ENCODE measurements around the gene TBK1.
"Not testable (repeated sequence)": the region's sequence is repeated elsewhere in the genome, so short reads cannot be mapped to it uniquely, and the experiment has no call there.

The TBK1 gene

DNA sequence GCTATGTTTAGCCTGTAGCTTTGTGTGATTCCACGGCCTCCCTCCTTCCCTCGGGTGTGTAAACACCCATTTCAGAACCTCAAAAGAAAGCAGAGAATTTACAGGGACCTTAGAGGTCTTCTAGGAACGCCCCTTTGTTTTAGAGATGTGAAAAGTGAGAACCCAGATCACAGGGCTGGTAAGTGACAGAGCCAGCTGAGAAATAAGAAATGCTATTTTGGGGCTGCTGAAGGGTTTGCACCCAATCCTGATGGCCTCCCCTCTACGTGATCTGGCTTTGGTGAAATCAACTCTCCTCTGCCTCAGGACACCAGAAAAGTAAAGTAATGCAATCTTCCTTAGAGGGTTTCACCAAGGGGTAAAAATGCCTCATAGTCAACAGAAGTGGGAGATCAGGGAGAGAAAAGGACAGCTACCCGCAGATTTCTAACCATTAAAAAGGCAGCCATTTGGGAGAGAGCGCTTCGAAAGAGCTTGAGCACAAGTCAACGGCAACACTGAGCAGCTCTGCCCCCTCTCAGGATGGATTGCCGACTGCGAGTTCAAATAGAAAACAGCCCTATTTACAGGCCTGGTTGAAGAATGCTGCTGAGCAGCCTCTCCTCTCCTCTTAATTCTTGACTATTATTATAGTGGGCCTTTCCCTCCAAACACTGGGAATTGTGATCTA is 79.9 kb downstream of the TBK1 start:
- DNase-seq (ENCODE audit: insufficient read length, low spot score) (no peak), FAIRE-seq (no peak)
- TF ChIP-seq PAX5 (IDR thresholded peaks at IDR 0.05; ENCODE audit: insufficient read depth, low read length, severe bottlenecking) (no peak), POU2F2 (IDR thresholded peaks at IDR 0.05; ENCODE audit: low read depth, low read length) (no peak), POLR2A (IDR thresholded peaks at IDR 0.05; ENCODE audit: low read depth, low read length) (no peak), SPI1 (IDR thresholded peaks at IDR 0.05; ENCODE audit: low read depth, low read length) (no peak), TAF1 (IDR thresholded peaks at IDR 0.05; ENCODE audit: low read depth, low read length) (no peak), POLR2AphosphoS5 (IDR thresholded peaks at IDR 0.05; ENCODE audit: low read depth, low read length) (no peak)

DNA sequence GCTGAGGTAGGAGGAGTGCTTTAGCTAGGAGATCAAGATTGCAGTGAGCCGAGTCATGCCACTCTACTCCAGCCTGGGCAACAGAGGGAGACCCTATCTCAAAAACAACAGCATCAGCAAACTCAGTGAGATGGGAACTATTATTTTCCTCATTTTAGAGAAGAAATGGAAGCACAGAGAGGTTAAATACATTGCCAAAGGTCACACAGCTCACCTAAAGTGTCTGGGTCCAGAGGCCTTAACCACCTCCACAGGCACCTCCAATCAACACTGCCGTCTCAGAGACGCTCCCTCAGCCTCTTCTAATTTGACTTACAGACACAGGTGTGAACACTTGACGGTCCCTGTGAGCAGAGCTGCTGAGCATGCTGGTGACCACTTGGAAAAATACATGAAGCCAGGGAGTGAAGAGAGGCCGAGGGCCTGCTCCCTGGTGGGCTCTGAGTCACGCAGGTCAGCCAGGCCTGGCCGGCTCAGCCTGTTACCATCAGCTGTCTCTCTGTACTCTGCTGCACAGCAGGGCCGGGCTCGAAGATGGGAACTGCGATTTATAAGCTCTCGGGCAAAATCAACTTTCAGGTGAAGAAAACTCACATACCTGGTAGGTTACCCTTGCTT is 80.9 kb downstream of the TBK1 start:
- TF ChIP-seq POLR2A (IDR thresholded peaks at IDR 0.05; ENCODE audit: low read depth, low read length) (no peak), TAF1 (IDR thresholded peaks at IDR 0.05; ENCODE audit: low read depth, low read length) (no peak), POU2F2 (IDR thresholded peaks at IDR 0.05; ENCODE audit: low read depth, low read length) (no peak), PAX5 (IDR thresholded peaks at IDR 0.05; ENCODE audit: insufficient read depth, low read length, severe bottlenecking) (no peak), SPI1 (IDR thresholded peaks at IDR 0.05; ENCODE audit: low read depth, low read length) (no peak), POLR2AphosphoS5 (IDR thresholded peaks at IDR 0.05; ENCODE audit: low read depth, low read length) (no peak)
- no peak for DNase-seq (ENCODE audit: insufficient read length, low spot score)
- no peak for FAIRE-seq

DNA sequence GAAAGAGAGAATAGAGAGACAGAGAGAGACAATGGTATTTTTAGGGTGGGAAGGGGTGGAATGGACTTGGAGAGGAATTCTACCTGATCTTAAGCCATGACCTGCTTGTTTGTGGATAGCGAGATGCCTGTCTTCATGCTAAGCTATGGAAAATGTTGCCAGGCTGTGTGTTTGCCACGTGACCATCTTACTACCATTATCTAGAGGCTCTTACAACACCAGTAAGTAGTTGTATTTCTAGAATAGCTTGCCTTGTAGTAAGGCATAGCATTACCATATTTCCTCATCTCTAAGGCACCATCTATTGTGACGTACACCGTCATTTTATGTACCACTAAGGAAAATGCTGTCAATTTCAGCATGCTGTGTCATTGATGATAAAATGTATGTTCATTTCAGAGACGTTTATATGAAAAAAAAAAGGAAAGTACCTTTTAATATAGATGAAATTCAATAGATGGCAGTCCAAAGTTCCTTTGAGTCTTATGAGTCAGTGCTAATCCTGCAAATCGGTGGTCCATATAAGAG is 82.8 kb downstream of the TBK1 start:
- DNase-seq (ENCODE audit: insufficient read length, low spot score) = no peak
- no peak for TF ChIP-seq POU2F2 (IDR thresholded peaks at IDR 0.05; ENCODE audit: low read depth, low read length)
- no peak for FAIRE-seq

DNA sequence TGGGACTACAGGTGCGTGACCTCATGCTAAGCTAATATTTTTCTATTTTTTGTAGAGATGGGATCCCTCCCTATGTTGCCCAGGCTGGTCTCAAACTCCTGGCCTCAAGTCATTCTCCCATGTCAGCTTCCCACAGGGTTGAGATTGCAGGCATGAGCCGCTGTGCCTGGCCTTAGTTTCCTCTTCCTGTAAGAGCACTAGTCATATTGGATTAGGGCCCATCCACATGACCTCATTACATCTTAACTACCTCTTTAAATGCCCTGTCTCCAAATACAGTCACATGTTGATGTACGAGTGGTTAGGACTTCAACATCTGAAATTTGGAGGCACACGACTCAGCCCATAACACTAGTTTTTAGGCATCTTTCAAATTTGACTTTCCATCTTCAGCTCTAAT is 86.2 kb downstream of the TBK1 start:
- FAIRE-seq (no peak), DNase-seq (ENCODE audit: insufficient read length, low spot score) (no peak)
- TF ChIP-seq SPI1 (IDR thresholded peaks at IDR 0.05; ENCODE audit: low read depth, low read length) = no peak
- TF ChIP-seq PAX5 (IDR thresholded peaks at IDR 0.05; ENCODE audit: insufficient read depth, low read length, severe bottlenecking) = no peak
- no peak for TF ChIP-seq TAF1 (IDR thresholded peaks at IDR 0.05; ENCODE audit: low read depth, low read length)
- no peak for TF ChIP-seq POU2F2 (IDR thresholded peaks at IDR 0.05; ENCODE audit: low read depth, low read length)
- TF ChIP-seq POLR2A (IDR thresholded peaks at IDR 0.05; ENCODE audit: low read depth, low read length) = no peak
- no peak for TF ChIP-seq POLR2AphosphoS5 (IDR thresholded peaks at IDR 0.05; ENCODE audit: low read depth, low read length)

- DNase-seq (ENCODE audit: insufficient read length, low spot score); FAIRE-seq: not testable (repeated sequence)
Measured at GRCh38 chr12:64542409-64543047, 90.6 kb downstream of the TBK1 start.

DNA sequence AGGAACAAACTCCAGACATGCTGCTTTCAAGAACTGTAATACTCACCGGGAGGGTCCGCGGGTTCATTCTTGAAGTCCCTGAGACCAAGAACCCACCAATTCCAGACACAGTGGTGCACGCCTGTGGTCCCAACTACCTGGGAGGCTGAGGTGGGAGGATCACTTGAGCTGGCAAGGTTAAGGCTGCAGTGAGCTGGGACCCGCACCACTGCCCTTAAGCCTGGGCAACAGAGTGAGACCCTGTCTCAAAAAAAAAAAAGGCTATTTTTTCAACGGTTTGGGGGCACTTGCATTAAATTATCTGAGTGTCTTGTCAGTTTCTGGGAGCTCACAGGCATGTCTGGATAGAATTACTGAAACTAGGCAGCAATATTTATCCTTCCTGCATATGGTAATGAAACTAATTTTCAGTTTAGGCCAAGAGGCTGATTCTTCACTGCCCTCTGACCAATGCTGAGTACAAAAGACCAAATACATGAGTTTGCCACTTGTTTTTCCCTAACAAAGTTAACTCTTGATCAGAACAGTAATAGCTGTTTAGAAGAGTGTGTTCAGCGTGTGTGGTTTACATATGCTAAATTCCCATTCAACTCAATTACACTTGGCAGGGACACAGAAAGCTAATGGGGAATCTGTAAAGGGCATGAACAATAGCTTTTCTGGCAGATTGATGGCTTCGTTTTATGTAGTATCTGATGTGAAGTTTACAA is 92.6 kb downstream of the TBK1 start:
- no peak for TF ChIP-seq POLR2A (IDR thresholded peaks at IDR 0.05; ENCODE audit: low read depth, low read length)
- no peak for TF ChIP-seq POU2F2 (IDR thresholded peaks at IDR 0.05; ENCODE audit: low read depth, low read length)
- no peak for TF ChIP-seq POLR2AphosphoS5 (IDR thresholded peaks at IDR 0.05; ENCODE audit: low read depth, low read length)
- no peak for TF ChIP-seq SPI1 (IDR thresholded peaks at IDR 0.05; ENCODE audit: low read depth, low read length)
- no peak for TF ChIP-seq TAF1 (IDR thresholded peaks at IDR 0.05; ENCODE audit: low read depth, low read length)
- TF ChIP-seq PAX5 (IDR thresholded peaks at IDR 0.05; ENCODE audit: insufficient read depth, low read length, severe bottlenecking) = no peak
- FAIRE-seq (no peak), DNase-seq (ENCODE audit: insufficient read length, low spot score) (no peak)

DNA sequence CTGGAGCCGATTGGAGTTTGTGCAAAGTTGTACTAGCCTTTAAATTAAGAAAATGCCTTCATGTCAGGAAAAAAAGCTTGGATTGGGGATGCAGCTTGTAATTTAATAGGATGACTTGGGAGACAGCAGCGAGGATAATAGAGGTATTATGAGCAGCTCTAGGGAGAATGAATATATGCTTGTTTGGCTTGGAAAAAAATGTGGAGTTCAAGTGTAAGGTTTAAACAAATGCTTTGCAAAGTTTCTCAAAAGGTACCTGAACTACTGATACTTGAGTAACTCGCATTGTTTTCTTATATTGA is 93.1 kb downstream of the TBK1 start:
- FAIRE-seq = no peak
- DNase-seq (ENCODE audit: insufficient read length, low spot score) = no peak
- no peak for TF ChIP-seq POU2F2 (IDR thresholded peaks at IDR 0.05; ENCODE audit: low read depth, low read length)
- TF ChIP-seq PAX5 (IDR thresholded peaks at IDR 0.05; ENCODE audit: insufficient read depth, low read length, severe bottlenecking) = no peak
- TF ChIP-seq SPI1 (IDR thresholded peaks at IDR 0.05; ENCODE audit: low read depth, low read length) = no peak
- TF ChIP-seq POLR2A (IDR thresholded peaks at IDR 0.05; ENCODE audit: low read depth, low read length) = no peak
- no peak for TF ChIP-seq POLR2AphosphoS5 (IDR thresholded peaks at IDR 0.05; ENCODE audit: low read depth, low read length)
- no peak for TF ChIP-seq TAF1 (IDR thresholded peaks at IDR 0.05; ENCODE audit: low read depth, low read length)

GRCh38 chr12:64549108-64549507 is 97.2 kb downstream of the TBK1 start:
- no peak for FAIRE-seq
- TF ChIP-seq SPI1 (IDR thresholded peaks at IDR 0.05; ENCODE audit: low read depth, low read length) = no peak
- no peak for TF ChIP-seq TAF1 (IDR thresholded peaks at IDR 0.05; ENCODE audit: low read depth, low read length)
- TF ChIP-seq POU2F2 (IDR thresholded peaks at IDR 0.05; ENCODE audit: low read depth, low read length) = no peak
- TF ChIP-seq POLR2A (IDR thresholded peaks at IDR 0.05; ENCODE audit: low read depth, low read length) = no peak
- no peak for TF ChIP-seq PAX5 (IDR thresholded peaks at IDR 0.05; ENCODE audit: insufficient read depth, low read length, severe bottlenecking)
- no peak for TF ChIP-seq POLR2AphosphoS5 (IDR thresholded peaks at IDR 0.05; ENCODE audit: low read depth, low read length)
- no peak for DNase-seq (ENCODE audit: insufficient read length, low spot score)

GRCh38 chr12:64550755-64551154 is 98.8 kb downstream of the TBK1 start:
- DNase-seq (ENCODE audit: insufficient read length, low spot score) (no peak), FAIRE-seq (no peak)
- TF ChIP-seq POU2F2 (IDR thresholded peaks at IDR 0.05; ENCODE audit: low read depth, low read length) (no peak), SPI1 (IDR thresholded peaks at IDR 0.05; ENCODE audit: low read depth, low read length) (no peak), POLR2A (IDR thresholded peaks at IDR 0.05; ENCODE audit: low read depth, low read length) (no peak), TAF1 (IDR thresholded peaks at IDR 0.05; ENCODE audit: low read depth, low read length) (no peak), PAX5 (IDR thresholded peaks at IDR 0.05; ENCODE audit: insufficient read depth, low read length, severe bottlenecking) (no peak), POLR2AphosphoS5 (IDR thresholded peaks at IDR 0.05; ENCODE audit: low read depth, low read length) (no peak)

All from GM12891 (cell line).